HG03432 (cell line): Measurements from ENCODE around the gene CDK6.

Source experiments
- ATAC-seq: cut with Tn5 transposase; IDR thresholded peaks from one replicate; pipeline ENCODE4 v1.9.1; 2021; ENCODE audit warnings: mild to moderate bottlenecking, moderate library complexity; ENCODE audit not compliant: unreplicated experiment

CDK6 gene

GRCh38 chr7:92714767-92715166 lies 121.6 kb downstream of the CDK6 start:
- no peak for ATAC-seq

- ATAC-seq: no peak
Measured at GRCh38 chr7:92714280-92714679, 122.1 kb downstream of the CDK6 start.

GRCh38 chr7:92709912-92710311 lies 126.5 kb downstream of the CDK6 start:
- ATAC-seq: no peak

GRCh38 chr7:92709150-92709549 lies 127.2 kb downstream of the CDK6 start:
- ATAC-seq: no peak

GRCh38 chr7:92708111-92709042 lies 128.0 kb downstream of the CDK6 start:
- no peak for ATAC-seq

- ATAC-seq: no peak
Measured at GRCh38 chr7:92707435-92707834, 128.9 kb downstream of the CDK6 start.

- ATAC-seq: no peak
Measured at GRCh38 chr7:92706563-92706962, 129.8 kb downstream of the CDK6 start.

GRCh38 chr7:92705831-92706230 lies 130.5 kb downstream of the CDK6 start:
- no peak for ATAC-seq

GRCh38 chr7:92704858-92705257 lies 131.5 kb downstream of the CDK6 start:
- ATAC-seq: no peak

- no peak for ATAC-seq
Measured at GRCh38 chr7:92702535-92702934, 133.8 kb downstream of the CDK6 start.

GRCh38 chr7:92699966-92700514 lies 136.3 kb downstream of the CDK6 start:
- no peak for ATAC-seq

GRCh38 chr7:92699560-92699959 lies 136.8 kb downstream of the CDK6 start:
- no peak for ATAC-seq

- no peak for ATAC-seq
Measured at GRCh38 chr7:92698237-92698841, 138.0 kb downstream of the CDK6 start.

- ATAC-seq: no peak
Measured at GRCh38 chr7:92697414-92697813, 139.0 kb downstream of the CDK6 start.

GRCh38 chr7:92697012-92697411 lies 139.4 kb downstream of the CDK6 start:
- no peak for ATAC-seq

- ATAC-seq: no peak
Measured at GRCh38 chr7:92696584-92696983, 139.8 kb downstream of the CDK6 start.

- peak; percentile 44 for ATAC-seq
Measured at GRCh38 chr7:92695308-92696261, 140.8 kb downstream of the CDK6 start.

- ATAC-seq: no peak
Measured at GRCh38 chr7:92694211-92694610, 142.2 kb downstream of the CDK6 start.

- no peak for ATAC-seq
Measured at GRCh38 chr7:92693519-92693918, 142.9 kb downstream of the CDK6 start.

GRCh38 chr7:92691578-92691977 lies 144.8 kb downstream of the CDK6 start:
- ATAC-seq: no peak
